Endothelial cell (in vitro differentiated cells): ENCODE measurements around the gene USP37. TPM values are rescaled to one million over a fixed set of nuclear protein-coding genes. Genes with fewer than 3 reads are reported as not detected.

Source experiments
- DNase-seq: peaks from one replicate; pipeline ENCODE4 v3.0.0; 2021; ENCODE audit warnings: low spot score
- H3K27ac Mint-ChIP-seq: one replicate; pipeline ENCODE4 v1.8.0; 2021; ENCODE audit warnings: mixed read lengths, inconsistent platforms; ENCODE audit not compliant: unreplicated experiment
- H3K27me3 Mint-ChIP-seq: one replicate; pipeline ENCODE4 v1.8.0; 2021; ENCODE audit warnings: mild to moderate bottlenecking, moderate library complexity, mixed read lengths, inconsistent platforms; ENCODE audit not compliant: unreplicated experiment
- H3K36me3 Mint-ChIP-seq: one replicate; pipeline ENCODE4 v1.8.0; 2021; ENCODE audit warnings: mild to moderate bottlenecking, low read depth, mixed read lengths, inconsistent platforms; ENCODE audit not compliant: unreplicated experiment
- H3K4me1 Mint-ChIP-seq: one replicate; pipeline ENCODE4 v1.8.0; 2021; ENCODE audit warnings: mild to moderate bottlenecking, mixed read lengths, inconsistent platforms; ENCODE audit not compliant: unreplicated experiment
- H3K4me3 Mint-ChIP-seq: one replicate; pipeline ENCODE4 v1.8.0; 2021; ENCODE audit warnings: mild to moderate bottlenecking, mixed read lengths, inconsistent platforms; ENCODE audit not compliant: unreplicated experiment
- H3K9me3 Mint-ChIP-seq: one replicate; pipeline ENCODE4 v1.8.0; 2021; ENCODE audit warnings: mixed read lengths, inconsistent platforms; ENCODE audit not compliant: unreplicated experiment
- CTCF ChIP-seq: fragments of 200-600 bp; sonication (generic); IDR thresholded peaks from one replicate; pipeline ENCODE4 v1.5.0; 2021; ENCODE audit warnings: antibody characterized with exemption; ENCODE audit not compliant: unreplicated experiment
- total RNA-seq: library from RNA; stranded (reverse); fragmentation: NEBNext Ultra II Directional; extraction: Animal tissue kit (Norgen Biotek cat#: 25700); gene quantifications from one replicate; pipeline ENCODE4 v1.2.1, GENCODE V29; 2021; ENCODE audit not compliant: unreplicated experiment

Gene USP37
- total RNA-seq, 1 donor from 2014 or later: 16.1 TPM

GRCh38 chr2:218418321-218418716 is 149.8 kb downstream of the USP37 start:
- no peak overlapping the region for H3K4me3 Mint-ChIP-seq
- no peaks in the 10 kb centered on the region for H3K9me3 Mint-ChIP-seq

GRCh38 chr2:218407717-218408116 is 160.4 kb downstream of the USP37 start:
- DNase-seq: no peak
- no peak for TF ChIP-seq CTCF
- peaks cover 27% of the 10 kb centered on the region for H3K4me1 Mint-ChIP-seq
- H3K4me3 Mint-ChIP-seq: no peak overlapping the region
- H3K27ac Mint-ChIP-seq: no peak overlapping the region
- peaks cover 5% of the 10 kb centered on the region for H3K27me3 Mint-ChIP-seq
- H3K36me3 Mint-ChIP-seq: peaks cover 10% of the 10 kb centered on the region
- H3K9me3 Mint-ChIP-seq: no peaks in the 10 kb centered on the region

More at GRCh38 chr2:218418321-218418716, 149.8 kb downstream of the USP37 start:
- Mint-ChIP-seq H3K4me1 (no peaks in the 10 kb centered on the region), H3K27me3 (no peaks in the 10 kb centered on the region), H3K27ac (no peak overlapping the region), H3K36me3 (no peaks in the 10 kb centered on the region)
- no peak for DNase-seq
- no peak for TF ChIP-seq CTCF

- DNase-seq: peak; percentile 28
- Mint-ChIP-seq H3K9me3 (no peaks in the 10 kb centered on the region), H3K27me3 (peaks cover 5% of the 10 kb centered on the region), H3K4me3 (peak overlapping the region; percentile 2), H3K4me1 (peaks cover 27% of the 10 kb centered on the region), H3K36me3 (peaks cover 10% of the 10 kb centered on the region), H3K27ac (peak overlapping the region; percentile 15)
- no peak for TF ChIP-seq CTCF
These were observed 161.1 kb downstream of the USP37 start for GRCh38 chr2:218406949-218407618.

DNA sequence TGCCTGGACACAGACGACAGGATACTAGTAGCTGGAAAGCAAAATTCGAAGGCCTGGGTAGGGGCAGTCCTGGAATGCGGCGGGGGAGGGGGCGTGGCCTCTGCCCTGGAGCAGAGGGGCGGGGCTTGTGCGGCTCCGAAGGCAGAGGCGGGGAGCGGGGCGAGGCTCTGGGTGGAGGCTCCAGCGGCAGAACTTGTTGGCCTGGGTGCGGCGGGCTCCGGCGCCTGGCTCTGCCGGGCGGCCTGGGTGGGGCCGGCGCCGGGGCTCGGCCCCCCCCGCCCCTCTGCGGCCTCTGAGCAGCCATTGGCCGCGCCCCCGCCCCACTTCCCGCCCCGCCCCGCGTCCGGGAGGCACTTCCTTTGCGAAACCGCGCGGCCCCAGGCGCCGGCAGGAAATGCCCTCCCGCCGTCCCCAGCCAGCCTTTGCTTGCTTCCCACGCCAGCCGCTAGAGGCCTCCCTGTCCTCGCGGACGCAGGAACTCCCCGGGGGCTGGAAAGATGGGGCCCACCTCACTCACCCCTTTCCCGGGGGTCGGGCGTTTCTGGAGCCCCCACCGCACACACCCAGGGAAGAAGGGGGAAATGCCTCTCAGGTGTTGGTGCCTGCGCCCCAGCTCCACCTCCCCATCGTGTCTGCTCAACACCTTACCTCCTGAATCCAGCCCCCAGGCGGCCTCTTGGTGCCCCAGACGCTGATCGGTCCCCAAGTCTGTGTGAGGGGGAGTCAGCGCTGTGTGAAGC is 161.8 kb downstream of the USP37 start:
- H3K27me3 Mint-ChIP-seq: peaks cover 5% of the 10 kb centered on the region
- peak overlapping the region; percentile 81 for H3K27ac Mint-ChIP-seq
- DNase-seq: peak; percentile 98
- TF ChIP-seq CTCF: peak; percentile 43
- H3K4me3 Mint-ChIP-seq: peak overlapping the region; percentile 71
- peaks cover 27% of the 10 kb centered on the region for H3K4me1 Mint-ChIP-seq
- no peaks in the 10 kb centered on the region for H3K9me3 Mint-ChIP-seq
- peaks cover 10% of the 10 kb centered on the region for H3K36me3 Mint-ChIP-seq

DNA sequence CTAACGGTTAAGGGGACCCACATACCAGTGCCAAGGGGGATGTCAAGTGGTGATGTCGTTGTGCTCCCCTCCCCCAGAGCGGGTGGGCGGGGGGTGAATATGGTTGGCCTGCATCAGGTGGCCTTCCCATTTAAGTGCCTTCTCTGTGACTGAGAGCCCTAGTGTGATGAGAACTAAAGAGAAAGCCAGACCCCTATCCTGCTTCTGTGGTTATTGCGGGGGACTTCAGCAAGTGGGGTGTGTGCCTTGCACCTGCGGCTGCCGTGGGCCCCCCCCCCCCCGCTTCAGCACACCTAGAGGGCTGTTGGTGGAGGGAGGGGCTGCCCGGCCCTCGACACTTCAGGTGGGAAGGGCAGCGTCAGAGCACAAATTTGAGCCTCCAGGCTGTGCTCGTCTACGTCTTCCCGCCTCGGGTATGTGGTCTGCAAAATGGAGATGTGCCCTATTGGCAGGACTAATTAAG is 162.4 kb downstream of the USP37 start:
- Mint-ChIP-seq H3K4me1 (peaks cover 27% of the 10 kb centered on the region), H3K27me3 (peaks cover 5% of the 10 kb centered on the region), H3K9me3 (no peaks in the 10 kb centered on the region), H3K4me3 (peak overlapping the region; percentile 71), H3K27ac (peak overlapping the region; percentile 81), H3K36me3 (peaks cover 10% of the 10 kb centered on the region)
- peak; percentile 29 for DNase-seq
- no peak for TF ChIP-seq CTCF
